Lung (tissue), 12 donors: ENCODE measurements around the gene ADAMTS9. TPM values are rescaled to one million over a fixed set of nuclear protein-coding genes. Genes with fewer than 3 reads are reported as not detected.

Source experiments
- ATAC-seq: fragments of 200-7000 bp; cut with Tn5 transposase; one replicate; pipeline ENCODE4 v1.9.1; 2020; ENCODE audit warnings: moderate number of reproducible peaks; ENCODE audit not compliant: insufficient read depth, low FRiP score
- DNase-seq, 3 donors: peaks; one replicate each; pipeline ENCODE4 v3.0.0-alpha.2; 2013 to 2017
- H3K27ac ChIP-seq, 2 donors: one replicate each; pipeline ENCODE4 v1.5.1; 2013; ENCODE audit warnings: mild to moderate bottlenecking in 2 of 2, moderate library complexity in 2 of 2, control low read depth in 1 of 2, inconsistent platforms in 1 of 2, low read depth in 1 of 2, low read length in 1 of 2
- H3K27me3 ChIP-seq, 3 donors: one replicate each; pipeline ENCODE4 v1.5.1; 2013; ENCODE audit warnings: low read length in 2 of 3; ENCODE audit not compliant: control insufficient read depth in 3 of 3, insufficient read depth in 3 of 3
- H3K36me3 ChIP-seq, 4 donors: one replicate each; pipeline ENCODE4 v1.5.1; 2013; ENCODE audit warnings: low read length in 4 of 4, mild to moderate bottlenecking in 1 of 4, moderate library complexity in 1 of 4; ENCODE audit not compliant: control insufficient read depth in 4 of 4, insufficient read depth in 4 of 4
- H3K4me1 ChIP-seq, 5 donors: one replicate each; pipeline ENCODE4 v1.5.1; 2013; ENCODE audit warnings: low read length in 5 of 5, mild to moderate bottlenecking in 2 of 5, moderate library complexity in 1 of 5; ENCODE audit not compliant: control insufficient read depth in 5 of 5, insufficient read depth in 5 of 5
- H3K4me3 ChIP-seq: one replicate; pipeline ENCODE4 v1.5.1; 2013; ENCODE audit warnings: mild to moderate bottlenecking, control low read depth, moderate library complexity
- H3K9ac ChIP-seq, 2 donors: one replicate each; pipeline ENCODE4 v1.5.1; 2013; ENCODE audit warnings: low read length in 2 of 2, control low read depth in 1 of 2; ENCODE audit not compliant: insufficient read depth in 1 of 2
- H3K9me3 ChIP-seq, 4 donors: one replicate each; pipeline ENCODE4 v1.5.1; 2013; ENCODE audit warnings: low read length in 3 of 4, mild to moderate bottlenecking in 1 of 4, moderate library complexity in 1 of 4; ENCODE audit not compliant: control insufficient read depth in 4 of 4, insufficient read depth in 3 of 4
- WGBS, 2 donors: extraction: QIAGEN DNeasy Blood & Tissue Kit; methylation state at CpG; one replicate each; pipeline ENCODE4 v1.1.7; 2013; 5-methylcytosine and 5-hydroxymethylcytosine counted together
- polyA plus RNA-seq, 2 donors: library from polyadenylated mRNA; stranded (reverse); fragments of 200-250 nt; gene quantifications; one replicate each; pipeline ENCODE4 v1.2.1, GENCODE V29; 2013
- total RNA-seq, 2 donors: library from RNA; depleted of rRNA in 1 of 2; stranded (reverse); fragments of >200 nt in 1 of 2; gene quantifications; one replicate each; pipeline ENCODE4 v1.2.1, GENCODE V29; 2014 to 2021
- TF ChIP-seq, protein P1 (sequence below): IDR thresholded peaks from 2 replicates; pipeline ENCODE4 v1.5.1; 2012; ENCODE audit warnings: mild to moderate bottlenecking; ENCODE audit errors: control extremely low read depth, extremely low read depth
- donor health status: control.
- donor health status: control.
- donor health status: Bipolar disorder and iron deficiency.
- donor health status: healthy.
- donor health status: DM: yes; HTN: yes; CAD: no.

The ADAMTS9 gene
- total and polyA plus RNA-seq, 4 donors: 29.9 to 75.6 (median 42.9) TPM

DNA sequence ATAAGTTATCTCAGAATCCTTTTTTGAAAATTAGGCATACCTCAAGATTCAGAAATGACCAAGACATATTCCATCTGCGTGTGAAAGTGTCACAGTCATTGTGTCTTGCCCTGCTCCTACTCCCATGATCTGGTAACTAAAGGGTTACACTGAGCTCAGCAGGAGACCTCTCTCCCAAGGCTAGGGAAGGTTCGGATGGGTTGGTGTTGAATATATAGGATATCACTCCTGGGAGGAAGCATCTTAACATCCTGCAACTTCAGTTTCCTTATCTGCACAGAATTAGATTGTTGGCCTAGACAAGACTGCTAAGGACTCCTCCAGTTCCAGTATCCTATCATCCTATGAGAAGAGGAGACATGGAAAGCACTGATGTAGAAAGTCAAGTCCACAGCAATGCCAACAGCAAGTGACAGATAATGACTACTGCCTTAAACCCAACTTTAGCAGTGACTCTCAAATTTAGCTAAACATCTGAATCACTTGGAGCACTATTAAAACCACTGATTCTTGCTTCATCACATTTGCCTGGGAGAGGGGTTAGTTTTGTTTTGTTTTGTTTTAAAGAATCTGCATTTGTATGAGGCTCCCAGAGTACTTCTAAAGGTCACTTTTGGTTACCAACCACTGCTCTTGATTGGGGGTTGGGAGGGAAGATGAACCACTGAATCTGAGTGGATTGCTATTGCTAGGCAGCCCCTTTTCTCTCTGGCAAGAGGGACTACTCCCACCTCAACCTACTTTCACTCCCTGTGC, 9.7 kb downstream of the ADAMTS9 start:
- H3K36me3 ChIP-seq: peaks cover 5 to 31% (median 23%) of the 10 kb centered on the region in 4 donors
- H3K27ac ChIP-seq: no peak overlapping the region
- no peaks in the 10 kb centered on the region for H3K9me3 ChIP-seq
- no peak overlapping the region for H3K4me3 ChIP-seq
- no peak for DNase-seq
- H3K27me3 ChIP-seq: no peaks in the 10 kb centered on the region
- no peak overlapping the region for H3K9ac ChIP-seq
- H3K4me1 ChIP-seq: peaks cover 4 to 39% (median 5%) of the 10 kb centered on the region in 5 donors
- TF ChIP-seq, protein P1, sequence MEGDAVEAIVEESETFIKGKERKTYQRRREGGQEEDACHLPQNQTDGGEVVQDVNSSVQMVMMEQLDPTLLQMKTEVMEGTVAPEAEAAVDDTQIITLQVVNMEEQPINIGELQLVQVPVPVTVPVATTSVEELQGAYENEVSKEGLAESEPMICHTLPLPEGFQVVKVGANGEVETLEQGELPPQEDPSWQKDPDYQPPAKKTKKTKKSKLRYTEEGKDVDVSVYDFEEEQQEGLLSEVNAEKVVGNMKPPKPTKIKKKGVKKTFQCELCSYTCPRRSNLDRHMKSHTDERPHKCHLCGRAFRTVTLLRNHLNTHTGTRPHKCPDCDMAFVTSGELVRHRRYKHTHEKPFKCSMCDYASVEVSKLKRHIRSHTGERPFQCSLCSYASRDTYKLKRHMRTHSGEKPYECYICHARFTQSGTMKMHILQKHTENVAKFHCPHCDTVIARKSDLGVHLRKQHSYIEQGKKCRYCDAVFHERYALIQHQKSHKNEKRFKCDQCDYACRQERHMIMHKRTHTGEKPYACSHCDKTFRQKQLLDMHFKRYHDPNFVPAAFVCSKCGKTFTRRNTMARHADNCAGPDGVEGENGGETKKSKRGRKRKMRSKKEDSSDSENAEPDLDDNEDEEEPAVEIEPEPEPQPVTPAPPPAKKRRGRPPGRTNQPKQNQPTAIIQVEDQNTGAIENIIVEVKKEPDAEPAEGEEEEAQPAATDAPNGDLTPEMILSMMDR: no peak
- ATAC-seq: no peak
- 65 to 70% methylated on average over 2 of the region's 2 CpGs for WGBS, 2 donors

DNA sequence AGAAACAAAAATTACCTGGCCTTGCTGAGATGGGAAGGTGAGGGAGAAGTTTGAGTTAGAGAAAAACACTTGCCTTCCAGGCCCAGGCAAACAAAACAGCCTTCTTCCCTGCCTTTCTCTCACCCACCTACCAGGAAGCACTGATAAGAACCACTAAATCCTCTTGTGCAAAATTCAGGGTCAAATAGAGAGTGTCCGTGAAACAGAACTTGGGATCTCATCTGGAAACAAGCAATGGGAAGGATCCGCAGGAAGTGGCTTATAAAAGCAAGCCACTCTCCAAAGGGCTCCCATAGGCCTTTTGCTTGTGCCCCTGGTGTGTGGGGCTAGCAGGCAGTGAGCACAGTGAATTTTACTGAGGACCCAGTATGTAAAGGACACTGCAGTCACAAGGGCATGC, 11.0 kb downstream of the ADAMTS9 start:
- Histone ChIP-seq H3K9me3 (no peaks in the 10 kb centered on the region), H3K4me1 (peaks cover 4 to 34% (median 5%) of the 10 kb centered on the region in 5 donors), H3K4me3 (no peak overlapping the region), H3K27ac (no peak overlapping the region), H3K36me3 (peaks cover 5 to 31% (median 25%) of the 10 kb centered on the region in 4 donors), H3K9ac (no peak overlapping the region), H3K27me3 (no peaks in the 10 kb centered on the region)
- TF ChIP-seq, protein P1: no peak
- WGBS, 2 donors: 82 to 87% methylated on average over 2 of the region's 2 CpGs
- no peak for DNase-seq
- ATAC-seq: no peak

DNA sequence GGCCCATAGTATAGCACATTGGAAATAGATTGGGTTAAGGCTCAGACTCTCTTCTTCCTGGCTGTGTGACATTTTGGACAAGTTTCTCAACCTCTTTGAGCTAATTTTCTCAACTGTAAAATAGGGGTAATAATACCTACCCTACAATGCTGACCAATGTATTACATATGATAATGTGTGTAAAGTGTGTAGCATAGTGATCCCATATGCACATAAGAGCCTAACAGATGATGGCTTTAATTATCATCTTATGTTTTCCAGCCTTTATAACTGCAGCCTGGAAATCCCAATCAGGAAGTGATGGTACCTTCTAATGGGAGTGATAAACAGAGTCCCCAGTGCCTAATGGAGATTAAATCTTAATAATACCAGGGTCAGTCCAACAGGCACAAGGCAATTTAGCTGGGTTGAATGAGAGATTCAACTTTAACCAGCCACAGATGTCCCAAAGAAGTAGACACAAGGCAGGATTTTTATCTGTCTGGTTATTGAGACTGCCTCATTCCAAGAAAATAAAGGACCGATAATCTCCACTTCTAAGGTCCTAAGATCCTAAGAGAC, 12.0 kb downstream of the ADAMTS9 start:
- Histone ChIP-seq H3K36me3 (peaks cover 5 to 27% (median 20%) of the 10 kb centered on the region in 4 donors), H3K9me3 (no peaks in the 10 kb centered on the region), H3K9ac (no peak overlapping the region), H3K4me1 (peaks cover 4 to 37% (median 5%) of the 10 kb centered on the region in 5 donors), H3K27me3 (no peaks in the 10 kb centered on the region), H3K27ac (no peak overlapping the region), H3K4me3 (no peak overlapping the region)
- DNase-seq: no peak
- 95 to 100% methylated on average over 1 of the region's 1 CpG for WGBS, 2 donors
- TF ChIP-seq, protein P1: no peak
- ATAC-seq: no peak
